GM12872 (cell line): ENCODE data around the gene ARMH2.

ENCODE experiments used
- TF ChIP-seq, protein P1 (sequence below): IDR thresholded peaks from 3 replicates; pipeline ENCODE4 v1.5.1; 2011; ENCODE audit warnings: low read depth, mild to moderate bottlenecking, low read length, moderate library complexity; ENCODE audit not compliant: insufficient read depth

The ARMH2 gene

GRCh38 chr6:24827970-24828369, 29.3 kb upstream of the ARMH2 start:
- TF ChIP-seq, protein P1, sequence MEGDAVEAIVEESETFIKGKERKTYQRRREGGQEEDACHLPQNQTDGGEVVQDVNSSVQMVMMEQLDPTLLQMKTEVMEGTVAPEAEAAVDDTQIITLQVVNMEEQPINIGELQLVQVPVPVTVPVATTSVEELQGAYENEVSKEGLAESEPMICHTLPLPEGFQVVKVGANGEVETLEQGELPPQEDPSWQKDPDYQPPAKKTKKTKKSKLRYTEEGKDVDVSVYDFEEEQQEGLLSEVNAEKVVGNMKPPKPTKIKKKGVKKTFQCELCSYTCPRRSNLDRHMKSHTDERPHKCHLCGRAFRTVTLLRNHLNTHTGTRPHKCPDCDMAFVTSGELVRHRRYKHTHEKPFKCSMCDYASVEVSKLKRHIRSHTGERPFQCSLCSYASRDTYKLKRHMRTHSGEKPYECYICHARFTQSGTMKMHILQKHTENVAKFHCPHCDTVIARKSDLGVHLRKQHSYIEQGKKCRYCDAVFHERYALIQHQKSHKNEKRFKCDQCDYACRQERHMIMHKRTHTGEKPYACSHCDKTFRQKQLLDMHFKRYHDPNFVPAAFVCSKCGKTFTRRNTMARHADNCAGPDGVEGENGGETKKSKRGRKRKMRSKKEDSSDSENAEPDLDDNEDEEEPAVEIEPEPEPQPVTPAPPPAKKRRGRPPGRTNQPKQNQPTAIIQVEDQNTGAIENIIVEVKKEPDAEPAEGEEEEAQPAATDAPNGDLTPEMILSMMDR = no peak

DNA sequence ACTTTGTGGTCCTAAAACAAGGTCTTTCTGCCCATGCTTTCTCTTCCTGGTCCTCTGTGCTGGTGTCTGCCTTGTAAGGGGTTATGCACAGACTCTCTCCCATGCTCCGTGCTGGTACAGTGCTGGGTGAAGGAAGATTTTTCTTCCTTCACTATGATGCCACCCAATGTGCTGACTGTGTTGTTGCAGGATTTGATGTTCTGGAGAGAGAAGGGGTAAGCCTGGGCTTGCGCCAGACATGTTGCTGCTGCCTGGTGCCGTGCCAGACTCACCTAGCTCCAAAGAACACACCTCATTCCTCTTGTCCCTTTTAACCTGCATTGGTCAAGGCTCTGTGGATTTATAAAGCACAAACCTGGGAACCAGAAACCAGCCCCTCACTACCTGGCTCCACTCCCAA, 28.4 kb upstream of the ARMH2 start:
- TF ChIP-seq, protein P1 = no peak

DNA sequence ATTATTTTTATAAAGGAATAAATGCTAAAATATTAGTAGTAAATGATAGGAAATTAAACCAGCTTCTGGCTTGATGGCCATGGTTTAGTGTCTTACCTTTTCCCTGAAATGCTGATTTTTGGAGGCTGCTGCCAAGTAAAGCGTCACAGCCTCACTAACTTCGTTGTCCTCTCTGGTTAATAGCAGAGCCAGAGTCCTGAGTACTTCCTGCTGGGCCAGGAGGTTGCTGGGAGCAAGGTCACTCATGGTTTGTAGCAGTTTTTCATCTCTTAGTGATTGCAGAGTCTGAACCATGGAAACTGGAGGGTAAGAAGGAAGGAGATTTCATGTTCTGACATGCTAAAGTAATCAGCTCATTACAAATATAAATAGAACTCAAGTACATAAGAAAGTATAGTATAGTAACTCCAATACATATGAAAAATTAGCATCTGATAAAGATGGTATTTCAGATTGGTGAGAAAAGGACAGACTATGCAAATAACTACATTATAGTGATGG, 26.5 kb upstream of the ARMH2 start:
- TF ChIP-seq, protein P1 = no peak

GRCh38 chr6:24824142-24824938, 25.6 kb upstream of the ARMH2 start:
- TF ChIP-seq, protein P1 = no peak

DNA sequence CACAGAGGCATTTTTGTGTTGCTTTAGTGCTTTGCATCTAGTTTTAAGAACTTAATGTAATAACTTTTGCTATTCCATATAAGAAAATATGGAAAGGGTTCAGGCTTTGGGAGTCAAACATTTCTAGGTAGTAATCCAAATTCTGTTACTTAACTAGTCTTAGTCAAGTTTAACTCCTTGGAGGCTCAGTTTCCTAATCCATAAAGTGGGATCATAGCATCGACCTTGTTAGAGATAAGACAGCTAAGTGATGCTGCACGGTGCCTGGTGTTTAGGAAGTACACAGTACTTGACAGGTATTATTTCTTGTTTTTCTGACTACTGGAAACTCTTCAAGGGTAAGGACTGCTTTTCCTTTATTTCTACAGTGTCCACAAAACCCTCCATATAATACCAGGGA, 24.5 kb upstream of the ARMH2 start:
- TF ChIP-seq, protein P1 = no peak

DNA sequence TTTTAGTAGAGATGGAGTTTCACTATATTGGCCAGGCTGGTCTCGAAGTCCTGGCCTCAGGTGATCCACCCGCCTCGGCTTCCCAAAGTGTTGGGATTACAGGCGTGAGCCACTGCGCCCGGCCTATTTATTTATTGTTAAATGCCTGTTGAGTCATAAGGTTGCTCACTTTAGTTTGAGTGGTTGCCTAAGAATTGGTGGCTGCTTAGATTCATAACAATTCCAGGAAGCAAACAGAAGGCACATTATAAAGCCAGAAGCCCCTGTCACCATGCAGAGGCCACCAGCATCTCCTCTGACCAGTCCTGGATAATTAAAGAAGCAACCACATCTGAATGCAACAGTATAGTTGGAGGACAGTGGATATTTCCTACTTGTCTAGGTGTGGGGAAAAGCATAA, 24.0 kb upstream of the ARMH2 start:
- TF ChIP-seq, protein P1 = no peak

GRCh38 chr6:24821860-24822444, 23.2 kb upstream of the ARMH2 start:
- TF ChIP-seq, protein P1 = no peak
